Measurements from ENCODE around the gene LINC01488.

Gene LINC01488

DNA sequence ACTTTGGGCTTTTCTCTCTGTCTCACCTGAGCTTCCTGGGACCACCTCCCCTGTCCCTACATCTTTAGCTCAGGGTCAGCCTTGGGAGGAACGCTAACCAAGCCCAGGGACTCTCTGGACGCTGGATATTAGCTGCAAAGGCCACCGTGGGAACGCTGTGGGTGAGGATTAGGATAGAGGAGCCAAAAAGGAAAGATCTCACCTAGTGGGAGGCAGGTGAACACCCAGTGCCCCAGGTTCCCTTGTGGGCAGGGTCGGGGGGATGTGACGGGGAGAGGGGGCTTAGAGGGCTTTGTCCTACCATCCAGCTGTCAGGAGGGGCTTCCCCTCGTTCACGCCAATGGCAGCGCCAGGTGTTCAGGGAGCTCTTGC is 50.2 kb downstream of the LINC01488 start:
- DNase-seq, result no peak

- DNase-seq, result no peak
These were observed 52.1 kb downstream of the LINC01488 start for GRCh38 chr11:69533296-69534165.

- no peak for DNase-seq
These were observed 52.7 kb downstream of the LINC01488 start for GRCh38 chr11:69534166-69534530.

- DNase-seq, result no peak
These were observed 54.4 kb downstream of the LINC01488 start for GRCh38 chr11:69535908-69536307.

DNA sequence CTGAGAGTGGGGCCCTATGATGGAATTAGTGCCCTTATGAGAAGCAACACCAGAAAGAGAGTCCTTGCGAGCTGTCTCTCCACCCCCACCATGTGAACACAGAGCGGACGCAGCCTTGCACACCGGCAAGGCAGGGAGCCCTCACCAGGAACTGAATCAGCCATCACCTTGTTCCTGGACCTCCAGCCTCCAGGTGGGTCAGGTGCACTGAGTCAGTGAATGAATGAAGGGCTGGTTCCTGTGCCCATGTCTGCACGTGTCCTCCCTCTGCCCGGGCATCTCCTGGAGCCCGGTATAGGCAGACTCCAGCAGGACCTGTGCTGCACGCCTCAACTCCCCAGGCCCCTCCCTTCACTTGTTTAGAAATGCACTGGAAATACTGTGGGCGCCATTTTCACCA is 54.9 kb downstream of the LINC01488 start:
- no peak for DNase-seq

GRCh38 chr11:69537126-69537525 is 55.7 kb downstream of the LINC01488 start:
- no peak for DNase-seq

DNA sequence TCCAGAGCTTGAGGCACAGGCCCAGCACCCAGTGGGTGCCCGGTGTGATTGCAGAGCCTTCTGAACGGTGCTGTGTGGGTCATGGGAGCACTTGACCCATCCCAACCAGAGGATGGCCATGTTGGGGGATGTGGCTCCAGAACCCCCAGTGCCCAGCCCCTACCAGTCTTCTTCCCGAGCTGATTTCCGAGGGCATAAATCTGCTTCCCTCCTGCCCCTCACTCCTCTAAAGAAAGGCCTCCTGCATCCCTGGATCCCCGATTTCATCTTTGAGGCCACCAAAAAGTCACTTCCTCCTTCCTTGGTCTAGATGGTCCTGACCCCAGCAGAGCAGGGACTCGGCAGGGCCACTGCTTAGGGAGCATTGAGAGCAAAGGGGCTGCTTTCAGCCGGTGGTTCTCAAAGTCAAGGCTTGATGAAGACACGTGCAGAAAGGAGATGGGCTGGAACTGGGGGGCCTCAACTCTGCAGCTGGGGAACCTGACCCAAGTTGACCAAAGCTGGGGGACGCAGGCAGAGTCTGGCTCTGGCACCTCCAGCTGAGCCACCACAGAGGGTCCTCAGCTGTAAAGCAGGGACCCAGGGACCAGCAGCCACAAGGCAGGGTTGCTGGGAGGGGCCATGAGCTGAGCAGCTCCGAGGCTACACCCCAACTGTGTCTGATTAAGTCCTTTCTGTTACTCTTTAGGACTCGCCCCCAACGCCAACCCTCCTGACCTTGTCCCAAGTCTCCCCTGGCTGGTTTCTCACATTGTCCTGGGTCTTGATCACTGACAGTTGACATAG is 56.6 kb downstream of the LINC01488 start:
- no peak for DNase-seq

DNA sequence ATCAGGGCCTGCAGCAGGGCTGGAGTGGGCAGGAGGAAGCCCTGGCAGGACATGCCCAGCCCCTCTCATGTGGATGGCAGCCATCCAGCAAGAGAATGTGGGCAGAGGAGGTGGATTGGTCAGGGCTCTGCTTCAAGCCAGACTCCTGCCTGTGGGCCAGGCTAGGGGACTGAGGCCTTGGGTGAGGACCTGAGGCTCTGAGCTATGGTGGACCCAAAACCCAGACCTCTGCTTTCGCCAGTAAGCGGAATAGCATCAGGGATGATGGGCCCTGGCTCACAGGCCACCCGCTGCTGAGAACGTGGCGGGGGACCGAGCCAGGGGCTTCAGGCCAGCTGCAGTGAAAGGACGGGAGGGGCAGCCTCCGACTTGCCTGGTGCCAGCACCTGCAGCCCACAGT is 57.4 kb downstream of the LINC01488 start:
- DNase-seq, result no peak

DNA sequence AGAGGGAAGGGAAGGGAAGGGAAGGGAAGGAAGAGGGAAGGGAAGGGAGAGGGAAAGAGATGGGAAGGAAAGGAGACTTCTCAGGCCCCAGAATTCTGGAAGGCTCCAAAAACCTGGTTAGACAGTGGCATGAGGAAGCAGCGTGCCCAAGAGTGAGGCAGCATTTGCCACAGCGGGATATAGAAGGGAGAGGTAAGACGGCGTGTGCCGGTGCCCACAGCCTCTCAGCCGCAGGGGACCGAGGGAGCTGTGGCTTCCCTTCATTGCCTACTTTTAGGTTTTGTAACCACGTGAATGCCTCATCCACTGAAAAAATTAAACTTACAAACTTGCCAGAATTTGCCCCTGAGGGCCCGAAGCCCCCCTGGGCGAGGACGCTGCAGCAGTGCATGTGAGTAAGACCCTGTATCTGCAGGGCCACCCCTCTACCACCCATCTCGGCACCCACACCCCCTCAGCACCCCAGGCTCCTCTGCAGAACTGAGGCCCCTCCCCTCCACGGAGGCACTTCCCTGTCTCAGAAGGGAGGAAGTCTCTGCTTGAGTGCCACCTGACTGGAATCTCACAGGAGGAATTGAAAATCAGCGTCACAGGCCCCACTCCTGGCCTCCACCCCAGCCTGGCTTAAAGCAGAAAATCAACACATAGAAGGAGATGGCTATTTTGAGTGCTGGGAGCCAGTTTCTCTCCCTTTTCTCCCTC is 58.1 kb downstream of the LINC01488 start:
- DNase-seq, result no peak

DNA sequence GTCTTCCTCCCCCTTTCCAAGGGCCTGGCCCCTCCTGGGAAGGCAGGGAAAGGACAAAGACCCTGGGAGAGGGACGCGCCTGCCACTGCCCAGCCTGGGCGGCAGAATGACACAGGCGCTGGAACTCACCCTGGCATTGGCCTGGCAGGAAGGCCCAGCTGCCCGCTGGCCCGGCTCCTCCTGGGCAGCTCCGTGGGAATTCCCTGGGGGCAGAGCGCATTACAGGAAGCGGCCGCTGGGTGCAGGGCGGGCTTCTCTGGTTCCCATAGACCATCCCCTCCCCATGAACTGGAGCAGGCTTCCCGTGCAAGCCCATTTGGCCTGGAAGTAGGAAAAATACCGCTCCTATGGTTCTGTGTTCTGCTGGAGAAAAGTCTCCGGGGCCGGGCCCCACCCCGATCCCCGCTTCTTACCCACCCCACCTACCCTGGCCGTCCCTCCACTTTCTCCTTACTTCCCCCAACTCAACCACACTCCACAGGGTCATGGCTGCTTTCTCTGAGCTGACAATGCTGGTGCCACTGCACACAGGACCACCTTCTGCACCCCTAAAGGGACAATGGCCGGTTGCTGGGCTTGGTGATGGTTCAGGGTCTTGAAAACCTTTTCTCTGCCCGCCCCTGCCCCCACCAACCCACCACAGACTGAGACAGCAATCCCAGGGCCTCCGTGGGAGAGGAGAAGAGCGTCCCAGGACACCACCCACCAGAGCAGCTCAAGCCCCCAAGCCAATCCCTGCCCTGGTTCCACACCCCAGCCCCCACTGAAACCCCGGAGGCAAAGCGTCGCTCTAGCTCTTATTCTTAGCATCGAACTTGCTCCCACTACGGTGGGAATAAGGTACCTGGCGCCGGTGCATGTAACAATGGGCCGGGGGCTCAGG is 58.9 kb downstream of the LINC01488 start:
- no peak for DNase-seq

DNA sequence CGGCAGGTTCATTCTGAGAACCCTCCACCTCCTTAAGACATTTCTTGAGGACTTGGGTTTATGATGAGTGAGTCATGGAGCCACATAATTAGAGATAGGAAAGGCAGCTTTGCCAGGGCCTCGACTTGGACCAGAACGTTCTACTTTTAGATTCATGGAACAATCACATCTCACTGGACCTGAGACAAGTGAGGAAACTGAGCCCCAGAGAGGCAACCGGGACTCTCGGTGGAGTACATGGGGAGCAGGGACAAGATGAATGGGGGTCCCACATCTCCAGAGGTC is 59.5 kb downstream of the LINC01488 start:
- DNase-seq, result no peak

- peak; percentile 18 for DNase-seq
These were observed 60.2 kb downstream of the LINC01488 start for GRCh38 chr11:69541501-69542313.

DNA sequence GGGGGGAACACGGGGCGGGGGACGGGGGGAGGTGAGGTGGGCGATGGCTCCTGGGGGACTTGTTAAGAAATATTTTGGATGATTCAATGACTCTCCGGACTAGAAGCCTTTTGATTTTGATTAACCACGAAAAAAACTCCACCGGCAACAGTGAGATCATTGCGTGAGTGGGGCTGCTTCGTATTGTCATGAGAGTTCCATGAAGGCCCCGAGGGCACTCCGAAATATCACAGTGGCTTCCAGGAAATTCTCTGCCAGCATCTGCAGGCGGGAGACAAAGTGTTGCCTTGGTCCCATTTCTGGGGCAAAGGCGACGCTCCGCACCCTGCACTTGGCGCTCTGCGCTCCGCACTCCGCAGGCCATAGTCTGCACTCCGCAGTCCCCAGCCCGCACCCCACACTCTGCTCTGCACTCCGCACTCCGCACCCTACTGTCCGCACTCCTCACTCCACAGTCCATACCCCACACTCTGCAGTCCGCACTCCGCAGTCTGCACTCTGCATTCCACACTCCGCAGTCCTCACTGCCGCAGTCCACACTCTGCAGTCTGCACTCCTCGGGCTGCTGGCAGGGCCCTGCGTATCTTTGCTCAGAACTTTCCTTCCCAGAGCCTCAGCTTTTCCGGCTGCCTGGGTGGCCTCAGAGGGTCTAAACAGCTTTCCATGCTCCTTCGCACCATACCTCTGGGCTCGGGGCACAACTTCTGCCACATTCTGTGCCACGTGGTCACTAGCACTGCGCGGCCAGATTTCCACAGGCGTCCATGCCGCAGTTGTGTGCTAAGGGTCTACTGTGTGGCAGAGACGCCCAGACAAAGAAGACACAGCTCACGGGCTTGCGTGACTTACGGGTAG is 61.1 kb downstream of the LINC01488 start:
- no peak for DNase-seq
